DMS 273 treated with DMSO at 0.1 percent for 48 hours (cell line): ENCODE data around the gene BCR.
"Not testable (repeated sequence)": the region's sequence is repeated elsewhere in the genome, so short reads cannot be mapped to it uniquely, and the experiment has no call there.

Source experiments
- DNase-seq: peaks from one replicate; lab custom pipeline; 2025; lab: John Stamatoyannopoulos, UW

The BCR gene

DNA sequence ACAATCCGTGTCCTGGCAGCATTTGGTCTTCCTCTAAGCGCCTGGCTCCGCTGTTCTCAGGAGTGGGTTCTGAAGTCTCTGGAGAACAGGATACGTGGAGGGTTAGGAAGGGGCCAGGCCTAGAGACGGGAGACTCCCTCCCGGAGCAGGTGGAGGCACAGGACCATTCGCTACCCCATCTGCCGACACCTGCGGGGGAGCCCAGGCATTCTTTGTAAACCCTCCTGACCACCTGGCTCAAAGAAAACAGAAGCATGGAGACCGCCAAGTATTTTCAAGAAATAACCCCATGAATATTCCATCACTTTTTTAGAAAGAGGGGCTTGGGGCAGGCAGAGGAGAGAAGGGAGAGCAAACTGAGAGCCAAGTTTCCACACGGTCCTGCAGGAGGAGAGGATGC, 136.3 kb downstream of the BCR start:
- not testable (repeated sequence) for DNase-seq

DNA sequence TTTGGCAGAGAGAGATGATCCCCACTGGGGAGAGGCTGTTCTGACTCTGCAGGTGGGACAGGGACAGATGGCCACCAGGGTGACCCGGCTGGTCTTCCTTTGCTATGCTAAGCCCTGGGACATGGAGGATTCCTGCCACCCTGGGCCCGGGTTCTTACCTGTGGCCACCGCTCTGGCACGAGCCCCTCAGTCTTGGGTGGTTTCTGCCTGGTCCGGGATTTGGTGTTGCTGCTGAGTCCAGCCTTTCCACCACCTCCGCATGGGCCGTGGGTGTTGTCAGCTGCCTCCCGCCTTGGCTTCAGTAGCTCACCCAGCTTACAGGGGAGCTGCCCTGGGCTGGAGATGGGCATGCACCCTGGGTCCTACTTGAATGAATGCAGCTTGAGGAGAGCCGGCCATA, 138.0 kb downstream of the BCR start:
- not testable (repeated sequence) for DNase-seq

GRCh38 chr22:23322497-23323080, 142.3 kb downstream of the BCR start:
- DNase-seq: not testable (repeated sequence)

- DNase-seq: not testable (repeated sequence)
Observed at GRCh38 chr22:23323960-23324688, 143.8 kb downstream of the BCR start.

DNA sequence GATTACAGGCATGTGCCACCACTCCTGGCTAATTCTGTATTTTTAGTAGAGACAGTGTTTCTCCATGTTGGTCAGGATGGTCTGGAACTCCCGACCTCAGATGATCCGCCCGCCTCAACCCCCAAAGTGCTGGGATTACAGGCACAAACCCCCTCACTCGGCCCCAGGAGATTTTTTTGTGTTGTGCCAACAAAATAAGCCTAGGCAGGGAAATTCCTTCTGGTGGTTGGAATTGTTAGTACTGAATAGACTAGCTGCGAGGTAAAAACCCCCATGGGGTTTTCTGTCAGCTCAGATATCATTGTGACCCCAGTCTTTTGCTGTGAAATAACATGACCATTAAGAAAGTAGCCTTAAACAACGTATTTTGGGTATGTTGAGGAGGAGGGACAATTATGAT, 144.9 kb downstream of the BCR start:
- DNase-seq: no peak

DNA sequence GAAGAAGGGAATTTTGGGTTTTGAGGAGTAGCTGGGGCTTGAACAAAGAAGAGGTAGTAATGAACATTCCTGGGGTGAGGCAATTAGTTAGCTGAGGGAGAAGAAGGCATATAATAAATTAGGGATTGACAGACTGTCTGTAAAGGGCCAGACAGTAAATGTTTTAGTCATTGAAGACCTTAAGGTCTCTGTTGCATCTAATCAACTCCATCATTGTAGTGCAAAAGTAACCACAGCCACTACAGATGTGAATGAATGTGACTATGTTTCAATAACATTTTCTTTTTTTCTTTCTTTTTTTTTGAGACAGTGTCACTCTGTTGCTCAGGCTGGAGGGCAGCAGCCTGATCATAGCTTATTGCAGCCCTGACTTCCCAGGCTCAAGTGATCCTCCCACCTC, 153.5 kb downstream of the BCR start:
- DNase-seq: not testable (repeated sequence)

DNA sequence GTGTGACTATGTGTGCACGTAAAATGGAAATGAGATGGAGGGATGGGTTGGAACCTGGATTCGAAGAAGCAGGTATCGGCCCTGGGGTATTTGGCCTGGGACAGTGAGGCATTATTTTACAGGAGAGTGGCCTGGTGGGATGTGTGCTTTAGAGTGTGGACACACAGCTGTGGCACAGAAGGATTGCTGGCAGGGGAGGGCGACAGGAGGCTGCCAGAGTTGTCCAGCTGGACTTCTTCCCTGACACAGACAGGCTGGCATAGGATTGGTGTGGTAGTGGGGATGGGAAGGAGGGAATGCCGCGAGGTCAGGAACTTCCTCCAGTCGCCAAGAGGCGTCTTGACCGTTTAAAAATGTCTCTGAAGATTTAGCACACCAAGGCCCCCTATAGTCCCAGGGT, 157.4 kb downstream of the BCR start:
- DNase-seq: not testable (repeated sequence)

GRCh38 chr22:23341942-23342695, 161.8 kb downstream of the BCR start:
- not testable (repeated sequence) for DNase-seq

DNA sequence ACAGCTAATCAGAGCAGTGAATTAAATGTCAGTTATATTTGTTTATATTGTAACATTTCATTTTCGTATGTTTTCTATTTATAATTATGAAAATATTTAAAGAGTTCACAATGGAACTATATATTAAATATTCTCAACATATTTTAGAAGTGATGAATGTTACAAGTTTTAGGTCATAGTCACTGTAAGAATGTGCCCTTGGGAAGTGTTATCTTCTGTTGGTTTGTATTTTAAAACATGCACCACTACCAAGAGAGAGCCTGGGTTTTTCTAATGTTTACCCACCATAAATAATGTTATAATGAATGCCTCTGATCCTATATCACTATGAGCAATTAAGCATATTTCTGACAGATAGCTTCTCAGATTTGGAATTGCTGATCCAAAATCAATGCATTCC, 171.0 kb downstream of the BCR start:
- DNase-seq: no peak

GRCh38 chr22:23353004-23353403, 172.7 kb downstream of the BCR start:
- no peak for DNase-seq

- DNase-seq: no peak
Observed at GRCh38 chr22:23353696-23354095, 173.4 kb downstream of the BCR start.

DNA sequence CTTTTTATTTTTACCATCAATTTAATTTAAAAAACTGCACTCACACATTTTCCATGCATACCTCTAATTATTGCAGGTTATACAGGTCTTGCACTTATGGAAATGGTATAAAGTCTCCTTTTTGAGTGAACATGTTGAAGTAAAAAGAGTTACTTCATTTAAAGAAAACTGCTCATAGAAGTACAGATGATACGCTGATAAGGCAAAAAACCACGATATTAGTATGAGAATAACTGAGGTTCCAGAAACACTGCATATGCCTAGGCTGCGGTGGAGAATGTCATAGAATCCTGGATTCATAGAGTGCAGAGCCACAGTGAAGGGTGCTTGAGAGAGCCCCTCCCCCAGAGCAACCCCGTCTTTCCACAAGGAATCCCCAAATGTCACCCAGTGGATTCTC, 175.8 kb downstream of the BCR start:
- no peak for DNase-seq

- no peak for DNase-seq
Observed at GRCh38 chr22:23357053-23357452, 176.7 kb downstream of the BCR start.

- no peak for DNase-seq
Observed at GRCh38 chr22:23359583-23360123, 179.3 kb downstream of the BCR start.

- DNase-seq: no peak
Observed at GRCh38 chr22:23361676-23362075, 181.4 kb downstream of the BCR start.

DNA sequence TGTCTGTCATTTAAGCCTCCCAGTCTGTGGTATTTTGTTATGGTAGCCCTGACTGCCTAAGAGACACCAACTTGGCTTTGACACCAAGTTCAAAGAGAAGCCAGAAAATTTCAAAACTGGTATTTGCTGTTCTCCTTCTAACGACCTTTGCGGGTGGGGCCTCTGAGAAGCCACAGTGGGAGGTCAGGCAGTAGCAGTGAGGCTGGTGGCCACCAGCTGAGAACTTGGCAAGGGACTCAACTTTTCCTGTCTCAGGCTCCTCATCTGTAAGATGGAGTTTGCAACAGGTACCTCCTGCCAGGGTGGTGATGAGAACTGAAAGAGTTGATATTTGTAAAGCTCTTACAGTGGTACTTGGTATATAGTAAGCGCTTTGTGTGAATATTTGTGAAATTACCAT, 183.4 kb downstream of the BCR start:
- no peak for DNase-seq

- DNase-seq: no peak
Observed at GRCh38 chr22:23364389-23364788, 184.1 kb downstream of the BCR start.

DNA sequence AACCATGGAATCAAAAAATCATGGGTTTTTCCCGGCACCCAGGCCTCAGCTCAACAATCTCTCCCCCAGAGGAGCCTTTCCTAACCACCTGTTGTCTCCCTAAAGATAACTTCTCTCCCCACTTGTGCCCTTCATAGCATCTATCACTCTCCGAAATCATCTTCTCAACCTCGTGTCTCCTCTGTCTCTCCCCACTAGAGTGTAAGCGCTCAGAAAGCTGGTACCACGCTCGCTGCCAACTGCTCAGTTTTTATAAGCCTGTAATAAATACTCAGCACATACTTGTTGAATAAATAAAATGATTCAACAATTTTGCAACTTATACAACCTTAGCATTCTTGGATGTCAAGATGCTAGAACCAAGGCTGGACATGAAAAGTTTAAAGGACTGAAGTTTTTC, 185.2 kb downstream of the BCR start:
- no peak for DNase-seq

DNA sequence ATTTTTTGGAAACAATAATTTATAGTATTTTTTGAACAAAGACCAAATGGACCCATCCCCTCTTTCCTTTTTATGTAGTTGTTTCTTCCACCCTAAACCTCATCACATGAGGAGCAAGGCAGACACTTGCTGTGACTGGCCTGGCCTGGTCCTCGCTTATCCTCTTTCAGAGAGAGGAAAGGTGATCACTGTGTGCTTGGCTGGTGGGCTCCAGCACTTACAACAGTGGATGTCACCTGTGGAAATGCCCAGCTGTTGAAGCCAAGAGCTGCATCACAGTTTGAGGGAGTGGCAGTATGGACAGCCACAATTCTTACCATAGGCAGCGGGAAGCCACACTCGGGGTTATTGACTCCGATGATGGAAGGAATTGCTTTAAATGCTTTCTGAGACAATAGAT, 185.7 kb downstream of the BCR start:
- no peak for DNase-seq

- DNase-seq: not testable (repeated sequence)
Observed at GRCh38 chr22:23367196-23367595, 186.9 kb downstream of the BCR start.
